GM21737 (cell line): ENCODE measurements around the gene NTMT1.
"Not testable (repeated sequence)": the region's sequence is repeated elsewhere in the genome, so short reads cannot be mapped to it uniquely, and the experiment has no call there.

Experiments
- ATAC-seq: cut with Tn5 transposase; IDR thresholded peaks from one replicate; pipeline ENCODE4 v1.9.1; 2021; ENCODE audit warnings: mild to moderate bottlenecking, moderate library complexity; ENCODE audit not compliant: unreplicated experiment

Gene NTMT1

DNA sequence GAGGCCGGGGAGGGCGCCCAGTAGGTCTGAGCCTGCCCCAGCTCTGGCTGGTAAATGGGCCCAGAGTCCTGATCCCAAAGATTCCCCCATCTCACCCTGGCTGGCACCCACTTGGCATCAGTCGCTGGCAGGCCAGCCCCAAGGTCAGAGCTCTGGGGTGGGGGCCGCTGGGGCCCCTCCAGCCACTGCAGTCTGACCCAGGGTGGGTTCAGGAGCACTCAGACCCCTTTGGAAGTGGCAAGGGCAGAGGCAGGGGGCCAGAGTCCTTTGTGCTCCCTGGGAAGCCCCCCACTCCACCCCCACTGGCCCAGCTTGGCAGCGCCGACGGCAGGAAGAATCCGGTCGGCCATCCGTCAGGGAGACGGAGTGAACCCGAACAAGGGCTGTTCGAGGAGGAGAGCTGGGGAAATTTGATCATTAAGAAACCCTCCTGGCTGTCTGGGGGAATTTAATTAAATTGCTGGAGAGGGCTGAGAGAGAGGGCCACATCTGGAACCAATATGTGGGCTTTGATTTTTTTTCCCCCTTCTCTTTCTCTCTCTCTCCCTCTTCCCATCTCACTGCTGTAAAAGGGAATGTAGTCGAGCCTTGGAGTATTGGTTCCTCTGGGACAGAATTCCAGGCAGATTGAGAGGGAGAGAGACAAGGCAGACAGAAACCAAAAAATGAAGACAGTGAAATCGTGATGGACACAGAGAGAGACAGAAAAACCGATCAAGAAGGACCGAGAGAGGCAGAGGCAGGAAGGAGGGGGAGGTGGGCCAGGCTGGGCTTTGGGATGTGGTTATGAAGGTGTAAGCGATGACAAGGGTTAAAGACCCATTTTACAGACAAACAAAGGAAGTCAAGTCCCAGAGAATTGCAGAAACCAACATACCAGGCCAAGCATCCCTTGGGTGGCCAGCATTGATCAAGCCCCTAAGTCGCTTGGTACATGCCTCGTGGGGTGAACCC, 24.0 kb downstream of the NTMT1 start:
- no peak for ATAC-seq

- no peak for ATAC-seq
Measured at GRCh38 chr9:129650680-129651235, 24.8 kb downstream of the NTMT1 start.

GRCh38 chr9:129653823-129654553, 28.0 kb downstream of the NTMT1 start:
- ATAC-seq = no peak

GRCh38 chr9:129654554-129655040, 28.6 kb downstream of the NTMT1 start:
- no peak for ATAC-seq

DNA sequence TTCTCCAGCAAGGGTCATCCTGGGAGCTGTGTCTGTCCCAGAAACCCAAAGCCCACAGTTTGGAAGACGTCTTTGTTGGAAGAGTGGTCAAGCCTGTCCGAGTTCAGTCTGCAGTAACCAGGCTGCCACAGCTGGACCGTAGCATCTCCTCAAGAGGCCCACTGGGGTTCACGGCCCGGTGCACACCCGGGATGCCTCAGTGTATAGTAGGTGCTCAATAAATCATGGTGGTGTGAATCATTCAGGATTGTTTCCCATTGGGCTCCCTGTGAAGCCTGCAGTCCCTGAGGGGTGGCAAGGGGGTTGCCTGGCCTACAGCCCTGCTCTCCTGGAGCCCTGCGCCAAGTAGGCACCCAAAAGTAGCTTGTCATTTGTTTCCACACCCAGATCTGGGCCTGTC, 29.2 kb downstream of the NTMT1 start:
- no peak for ATAC-seq

DNA sequence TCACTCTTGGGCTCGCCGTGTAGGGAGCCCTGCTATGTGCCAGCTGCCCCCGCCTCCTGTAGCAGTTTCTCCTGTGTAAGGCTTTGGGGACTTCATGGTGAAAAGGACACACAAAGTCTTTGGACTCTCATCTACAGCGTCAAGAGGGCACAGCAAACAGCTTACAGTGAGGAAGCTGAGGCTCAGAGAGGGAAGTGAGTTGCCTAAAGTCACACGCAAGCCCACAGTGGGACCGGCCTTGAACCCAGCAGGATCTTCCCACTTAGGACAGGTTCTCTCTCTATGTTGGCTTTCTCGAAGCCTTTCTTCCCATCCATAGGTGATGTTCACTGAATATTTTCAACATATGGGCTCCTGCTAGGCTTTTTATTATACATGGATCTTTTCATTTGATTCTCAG, 29.7 kb downstream of the NTMT1 start:
- ATAC-seq = no peak

- ATAC-seq = no peak
Measured at GRCh38 chr9:129656795-129657390, 30.9 kb downstream of the NTMT1 start.

- ATAC-seq = no peak
Measured at GRCh38 chr9:129661029-129661428, 35.1 kb downstream of the NTMT1 start.

- not testable (repeated sequence) for ATAC-seq
Measured at GRCh38 chr9:129662239-129662638, 36.3 kb downstream of the NTMT1 start.

- ATAC-seq = no peak
Measured at GRCh38 chr9:129664746-129665388, 38.9 kb downstream of the NTMT1 start.

DNA sequence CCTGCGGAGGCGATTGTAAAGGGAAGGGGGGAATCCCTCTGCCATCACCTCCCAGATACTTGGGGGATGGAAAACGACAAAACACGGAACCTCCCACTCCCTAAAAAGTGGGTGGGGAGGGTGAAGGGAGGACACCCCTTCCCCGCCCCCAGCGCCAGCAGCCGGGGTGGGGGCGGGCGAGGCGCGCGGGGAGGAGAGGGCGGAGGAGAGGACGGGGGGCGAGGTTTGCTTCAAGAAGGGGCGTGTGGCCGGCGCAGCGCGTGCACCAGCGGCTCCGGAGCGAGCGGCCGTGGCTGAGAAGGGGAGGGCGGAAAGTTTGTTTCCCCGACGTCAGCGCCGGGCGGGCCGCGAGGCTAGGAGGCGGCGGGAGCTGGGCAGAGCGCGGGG, 39.4 kb downstream of the NTMT1 start, which contains the start of gene PRRX2:
TSS of gene PRRX2 (plus strand) at position 259 of the 387 bp plus-strand sequence. CDS start 221 bp downstream, outside the sequence.
- ATAC-seq = no peak

DNA sequence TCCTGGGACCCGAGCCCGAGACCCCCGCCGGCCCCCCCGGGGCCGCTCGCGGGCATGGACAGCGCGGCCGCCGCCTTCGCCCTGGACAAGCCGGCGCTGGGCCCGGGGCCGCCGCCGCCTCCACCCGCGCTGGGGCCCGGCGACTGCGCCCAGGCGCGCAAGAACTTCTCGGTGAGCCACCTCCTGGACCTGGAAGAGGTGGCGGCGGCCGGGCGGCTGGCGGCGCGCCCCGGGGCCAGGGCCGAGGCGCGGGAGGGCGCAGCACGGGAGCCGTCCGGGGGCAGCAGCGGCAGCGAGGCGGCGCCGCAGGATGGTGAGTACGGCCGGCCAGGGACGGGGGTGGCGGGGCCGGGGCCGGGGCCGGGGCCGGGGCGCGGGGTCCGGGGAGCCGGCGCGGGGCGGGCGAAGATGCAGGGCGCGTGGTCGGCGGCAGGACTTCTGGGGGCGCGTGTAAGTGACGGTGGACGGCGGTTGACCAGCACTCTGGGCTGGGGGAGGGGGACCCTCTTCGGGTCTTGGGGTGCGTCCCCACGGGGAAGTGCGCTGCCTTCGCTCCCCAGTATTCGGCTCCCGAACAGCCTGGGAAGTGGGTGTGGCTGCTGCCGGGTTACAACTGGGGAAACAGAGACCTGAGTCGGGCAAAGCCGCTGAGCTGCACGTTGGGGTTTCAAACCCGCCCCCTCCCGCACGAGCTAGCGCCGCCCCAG, 40.0 kb downstream of the NTMT1 start:
- ATAC-seq = no peak

GRCh38 chr9:129666575-129666974, 40.6 kb downstream of the NTMT1 start:
- no peak for ATAC-seq

- ATAC-seq = no peak
Measured at GRCh38 chr9:129667378-129667777, 41.4 kb downstream of the NTMT1 start.

GRCh38 chr9:129667850-129668249, 41.9 kb downstream of the NTMT1 start:
- no peak for ATAC-seq

DNA sequence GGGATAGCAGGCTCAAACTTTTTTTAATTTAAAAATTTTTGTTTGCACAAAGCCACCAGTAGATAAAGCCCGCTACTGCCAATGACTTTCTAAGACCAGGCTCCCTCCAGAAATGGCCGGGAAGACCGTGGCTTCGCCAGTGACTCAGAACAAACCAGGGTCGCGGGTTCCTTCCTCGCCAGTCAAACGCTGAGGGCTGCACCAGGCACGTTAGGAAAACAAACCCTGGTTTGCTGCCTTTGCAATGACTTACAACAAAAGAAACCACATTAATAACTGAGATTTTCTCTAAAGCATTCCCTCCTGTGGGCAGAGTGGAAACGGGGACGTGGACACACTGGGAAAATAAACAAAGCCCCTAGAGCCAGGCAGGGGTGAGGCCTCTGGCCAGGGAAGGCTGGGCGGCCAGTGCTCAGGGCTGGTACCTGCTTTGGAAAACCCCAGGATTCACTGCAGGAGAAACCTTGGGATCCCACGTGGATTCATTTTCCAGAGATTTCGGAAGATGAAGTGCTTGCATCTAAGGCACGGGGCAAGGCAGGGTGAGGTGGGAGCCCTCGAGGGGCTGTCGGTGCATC, 43.3 kb downstream of the NTMT1 start:
- no peak for ATAC-seq

DNA sequence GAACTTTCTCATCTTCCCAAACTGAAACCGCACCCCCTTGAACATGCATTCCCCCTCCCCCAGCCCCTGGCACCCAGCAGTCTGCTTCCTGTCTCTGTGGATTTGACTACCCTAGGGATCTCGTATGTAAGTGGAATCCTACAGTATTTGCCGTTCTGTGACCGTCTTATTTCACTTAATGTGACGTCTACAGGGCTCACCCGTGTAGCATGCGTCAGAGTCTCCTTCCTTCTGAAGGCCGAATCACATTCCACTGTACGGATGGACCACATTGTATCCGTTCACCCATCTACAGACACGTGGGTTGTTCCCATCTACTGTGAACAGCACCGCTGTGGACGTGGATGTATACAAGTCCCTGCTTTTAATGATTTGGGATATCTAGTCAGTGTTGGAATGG, 44.0 kb downstream of the NTMT1 start:
- ATAC-seq = no peak

- no peak for ATAC-seq
Measured at GRCh38 chr9:129671065-129671464, 45.1 kb downstream of the NTMT1 start.

GRCh38 chr9:129671519-129671918, 45.6 kb downstream of the NTMT1 start:
- ATAC-seq = no peak

DNA sequence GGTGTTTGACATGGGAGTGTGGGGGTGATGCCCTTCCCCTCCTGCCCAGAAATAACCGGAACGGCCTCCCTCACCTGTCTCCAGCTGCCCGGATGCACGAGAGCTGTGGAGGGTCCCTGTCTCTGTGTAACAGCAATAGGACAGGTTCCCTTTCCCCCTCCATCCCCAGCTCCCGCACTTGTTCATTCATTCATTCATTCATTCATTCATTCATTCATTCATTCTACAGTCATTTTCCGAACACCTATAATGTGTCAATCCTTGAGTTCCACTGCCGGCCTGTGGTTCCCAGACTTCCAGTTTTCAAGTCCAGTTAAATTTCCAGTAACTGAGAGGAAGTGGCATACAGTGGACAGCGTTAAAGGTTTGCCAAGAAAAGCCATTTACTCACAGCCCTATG, 46.7 kb downstream of the NTMT1 start:
- no peak for ATAC-seq
